Stimulated activated CD8-positive, alpha-beta memory T cell treated with anti-CD3 and anti-CD28 coated beads, Interleukin-15, amount 100 ng/mL, for 4 hours (primary cell): Measurements from ENCODE around the gene GMDS.
"Not testable (repeated sequence)": the region's sequence is repeated elsewhere in the genome, so short reads cannot be mapped to it uniquely, and the experiment has no call there.

Experiments
- DNase-seq, 2 donors: peaks; one replicate each; pipeline ENCODE4 v3.0.0-alpha.2; 2020; ENCODE audit warnings: low read depth in 2 of 2

The GMDS gene

DNA sequence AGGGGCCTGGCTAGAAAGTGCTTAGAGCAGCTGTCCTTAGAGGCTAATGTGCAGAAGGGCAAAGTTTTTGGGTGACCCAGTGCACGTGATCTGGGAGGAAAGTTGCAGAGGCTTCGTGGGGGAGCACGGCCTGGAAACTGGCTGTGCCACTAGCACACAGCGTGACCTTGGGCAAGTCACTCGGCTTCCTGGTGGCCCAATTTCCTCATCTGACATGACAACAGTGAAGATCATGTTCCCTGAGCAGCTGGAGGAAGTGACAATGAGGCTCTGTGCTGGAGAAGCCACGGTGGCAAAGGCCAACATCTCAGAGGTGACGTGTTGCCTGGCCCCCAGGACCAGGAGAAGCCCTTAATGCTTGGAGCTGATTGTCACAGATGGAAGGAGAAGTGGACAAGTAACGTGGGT is 536.2 kb downstream of the GMDS start:
- DNase-seq, result no peak

DNA sequence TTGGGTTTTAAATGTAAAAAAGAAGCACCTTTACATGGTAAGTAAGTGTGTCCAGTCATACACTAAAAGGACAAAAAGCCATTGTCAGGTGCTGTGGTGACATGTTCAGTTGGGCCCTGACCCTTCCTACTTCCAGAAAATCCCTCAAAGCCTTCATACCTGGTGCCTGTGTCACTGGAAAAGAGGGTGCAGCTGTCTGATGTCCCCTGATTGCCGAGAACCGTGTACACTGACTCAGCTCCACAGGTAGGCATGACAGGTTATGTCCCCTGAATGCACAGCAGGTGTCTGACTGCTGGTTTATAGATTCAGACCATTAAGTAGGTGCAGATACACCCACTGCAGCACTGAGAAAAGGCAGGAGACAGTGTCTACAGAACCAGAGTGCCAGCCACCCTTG is 536.6 kb downstream of the GMDS start:
- no peak for DNase-seq

- DNase-seq, result no peak
Observed at GRCh38 chr6:1708122-1708521, 537.3 kb downstream of the GMDS start.

GRCh38 chr6:1705630-1706029 is 539.8 kb downstream of the GMDS start:
- DNase-seq, result no peak

DNA sequence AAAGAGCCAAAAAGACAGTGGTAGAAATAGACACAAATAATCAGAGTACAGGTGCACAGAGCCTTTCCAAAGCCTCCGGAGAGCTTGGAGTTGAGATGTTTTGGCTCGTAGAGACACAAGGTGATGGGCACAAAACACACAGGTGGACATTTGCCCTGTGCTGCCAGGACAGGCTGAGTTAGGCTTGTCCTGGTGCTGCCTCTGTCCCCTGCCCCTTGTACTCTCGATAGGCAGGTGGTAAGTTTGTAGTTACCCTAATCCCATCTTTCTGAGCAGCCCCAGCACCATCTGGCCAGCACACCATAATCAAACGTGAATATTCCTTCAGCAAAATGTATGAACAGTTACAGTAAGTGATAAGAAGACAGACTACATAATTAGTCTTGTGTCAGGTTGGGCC is 540.2 kb downstream of the GMDS start:
- no peak for DNase-seq

- no peak for DNase-seq
Observed at GRCh38 chr6:1704711-1705110, 540.7 kb downstream of the GMDS start.

- DNase-seq, result no peak
Observed at GRCh38 chr6:1703923-1704322, 541.5 kb downstream of the GMDS start.

DNA sequence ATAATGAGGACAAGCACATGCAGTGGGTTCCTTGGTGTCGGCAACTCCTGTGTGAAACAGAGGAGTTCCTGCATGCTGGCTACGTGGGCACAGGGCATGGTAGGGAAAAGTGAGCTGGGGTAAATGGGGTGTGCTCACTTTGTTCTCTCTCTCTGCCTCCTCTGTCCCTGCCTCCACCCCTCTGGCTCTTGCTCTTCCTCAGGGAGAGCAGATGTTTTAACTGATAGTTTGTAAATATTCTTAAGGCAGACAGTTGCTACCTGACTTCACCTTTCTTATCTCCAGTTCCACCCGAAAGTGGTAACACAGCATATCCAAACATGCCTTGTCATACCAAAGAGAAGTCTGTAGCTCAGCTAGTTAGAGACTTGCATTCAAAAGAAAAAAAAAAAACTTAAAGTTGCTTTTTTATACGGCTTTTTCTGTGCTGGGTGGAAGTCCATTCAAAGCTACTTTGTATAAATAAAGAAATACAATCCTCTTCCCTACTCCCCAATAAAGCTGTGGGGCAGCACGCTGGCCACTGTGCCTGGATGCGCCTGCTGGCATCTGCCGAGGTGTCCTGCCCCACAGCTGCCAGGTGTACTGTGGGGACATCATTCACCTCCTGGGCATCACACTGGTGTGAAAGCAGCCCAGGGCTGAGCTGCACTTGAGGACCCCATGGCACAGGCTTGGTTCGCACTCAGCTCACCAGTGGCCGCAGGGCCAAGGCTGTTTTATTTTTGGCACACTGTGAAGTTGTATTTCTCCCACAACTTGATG is 542.1 kb downstream of the GMDS start:
- no peak for DNase-seq

DNA sequence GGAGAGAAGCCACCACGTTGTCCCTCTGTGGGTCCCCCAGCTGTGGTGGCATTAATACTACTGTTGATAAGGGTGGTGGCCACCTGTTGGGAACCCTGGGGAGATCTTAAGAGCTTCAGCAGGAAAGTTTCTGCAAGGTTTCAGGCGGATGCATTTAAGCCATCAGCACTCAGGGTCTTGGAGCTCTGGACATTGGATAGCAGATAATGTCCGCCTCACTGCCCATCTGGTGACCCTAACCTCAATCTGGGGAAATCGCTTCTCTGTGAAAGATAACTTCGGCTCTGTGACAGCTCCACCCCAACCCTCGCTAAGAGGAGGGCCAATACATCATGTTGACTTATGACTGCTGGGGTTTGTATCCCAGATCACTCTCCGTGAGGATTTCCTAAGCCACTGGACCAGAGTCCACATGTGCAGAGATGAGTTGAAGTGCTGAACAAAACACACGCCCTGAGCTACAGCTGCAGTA is 542.8 kb downstream of the GMDS start:
- DNase-seq, result no peak

GRCh38 chr6:1701668-1702353 is 543.6 kb downstream of the GMDS start:
- no peak for DNase-seq

DNA sequence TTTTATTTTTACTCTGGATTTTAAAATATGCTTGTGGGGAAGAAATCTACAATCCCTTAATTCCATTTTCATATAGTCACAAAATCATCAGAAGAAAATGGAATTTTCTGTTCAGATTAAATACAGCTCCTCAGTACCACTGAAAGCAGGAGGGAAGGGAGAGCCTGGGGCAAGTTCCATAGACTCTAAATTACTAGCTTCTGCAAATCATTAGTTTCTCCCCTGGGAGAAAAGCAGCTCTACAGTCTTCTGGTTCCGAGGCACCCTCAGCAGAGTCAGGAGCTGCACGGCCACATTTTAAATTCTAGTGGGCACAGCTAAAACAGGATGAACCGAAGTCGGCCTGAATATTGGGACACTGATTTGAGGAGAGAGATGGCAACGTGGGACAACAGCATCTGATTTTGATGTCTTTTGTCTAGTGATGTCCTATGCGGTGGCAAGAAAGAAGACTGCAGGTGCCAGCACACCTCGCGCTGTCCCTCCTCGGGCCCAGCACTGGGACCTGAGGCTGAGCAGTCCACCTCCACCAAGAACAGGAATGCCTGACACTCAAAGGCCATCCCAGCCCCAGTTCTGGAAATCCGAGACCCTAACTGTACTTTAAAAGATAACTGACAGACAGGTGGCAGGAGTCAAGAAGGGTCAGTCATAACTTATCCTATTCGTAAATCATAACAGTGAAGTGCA is 545.0 kb downstream of the GMDS start:
- no peak for DNase-seq

DNA sequence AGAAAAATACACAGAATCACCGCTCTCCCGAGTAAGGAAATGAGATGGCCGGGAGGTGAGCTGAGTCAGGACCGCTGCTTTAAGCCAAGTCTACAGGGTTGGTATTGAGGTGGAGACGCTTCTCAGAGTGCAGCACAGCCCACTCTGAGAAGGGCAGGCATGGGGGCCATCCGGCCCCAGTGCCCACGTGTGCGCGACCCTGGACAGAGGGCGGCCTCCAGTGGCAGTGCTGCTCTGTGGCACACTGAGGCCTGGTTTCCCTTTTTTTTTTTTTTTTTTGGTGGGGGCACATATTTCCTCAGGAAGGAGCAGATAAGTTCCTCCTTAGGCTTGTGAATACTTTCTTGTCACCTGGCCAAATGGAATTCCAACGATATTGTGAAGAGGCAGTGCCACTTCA is 546.9 kb downstream of the GMDS start:
- DNase-seq, result no peak

- no peak for DNase-seq
Observed at GRCh38 chr6:1697688-1698351, 547.6 kb downstream of the GMDS start.

DNA sequence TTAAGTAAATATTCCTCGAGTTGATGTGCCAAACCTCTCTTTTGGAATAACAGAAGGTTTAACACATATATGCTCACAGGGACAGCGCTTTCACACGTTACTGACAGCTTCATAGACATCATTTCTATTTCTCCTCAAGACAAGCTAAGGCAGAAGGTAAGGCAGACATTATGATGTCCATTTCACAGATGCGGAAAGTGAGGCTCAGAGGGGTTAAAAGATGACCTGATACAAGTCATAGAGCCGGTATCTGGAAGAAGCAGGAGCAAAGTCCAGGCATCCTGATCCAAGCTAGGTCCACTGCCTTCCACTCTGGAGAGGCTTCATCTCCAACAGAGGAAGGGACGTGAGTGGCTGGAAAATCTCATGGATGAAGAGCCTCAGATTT is 548.9 kb downstream of the GMDS start:
- no peak for DNase-seq

DNA sequence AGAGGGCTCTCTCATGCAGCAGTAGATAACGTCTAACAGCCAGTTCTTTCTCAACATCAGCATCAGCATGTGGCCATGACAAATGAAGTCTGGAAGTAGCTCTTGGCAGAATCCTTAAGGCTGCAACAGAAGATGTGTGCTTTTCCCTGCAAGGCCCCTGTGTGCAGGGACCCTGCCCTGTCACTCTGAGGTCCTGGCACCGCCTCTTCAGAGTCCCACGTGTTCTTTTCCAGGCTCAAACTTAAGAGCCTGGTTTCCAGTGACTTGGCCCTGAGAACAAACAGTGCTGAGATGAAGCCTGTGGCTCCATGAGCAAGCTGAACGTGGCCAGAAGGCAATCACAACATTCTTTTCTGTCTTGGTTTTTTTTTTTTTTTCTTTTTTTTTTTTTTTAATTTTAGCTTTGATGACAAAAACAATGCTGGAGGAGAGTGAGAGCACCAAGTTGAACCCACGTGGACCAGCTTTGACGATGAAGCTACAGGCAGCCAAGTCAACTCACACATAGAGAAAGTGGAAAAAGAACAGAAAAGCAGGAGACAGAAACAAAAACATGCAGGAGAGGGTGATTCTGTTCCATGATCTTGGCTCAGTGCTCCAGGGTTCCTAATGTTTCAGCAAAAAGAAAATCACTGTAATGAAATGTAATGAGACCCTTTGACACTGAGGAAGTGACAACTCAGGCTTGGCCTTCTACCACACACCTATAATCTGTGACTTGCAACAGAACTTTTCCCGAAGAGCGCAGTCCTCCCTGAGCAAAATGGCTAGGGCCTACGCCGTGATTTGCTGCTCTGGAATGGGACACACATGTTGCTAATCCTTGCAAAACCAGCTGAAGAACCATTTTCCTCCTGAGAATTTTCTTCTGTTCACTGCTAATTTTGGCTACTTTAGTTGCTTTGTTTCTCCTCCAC is 549.6 kb downstream of the GMDS start:
- no peak for DNase-seq

GRCh38 chr6:1691828-1692227 is 553.6 kb downstream of the GMDS start:
- not testable (repeated sequence) for DNase-seq

DNA sequence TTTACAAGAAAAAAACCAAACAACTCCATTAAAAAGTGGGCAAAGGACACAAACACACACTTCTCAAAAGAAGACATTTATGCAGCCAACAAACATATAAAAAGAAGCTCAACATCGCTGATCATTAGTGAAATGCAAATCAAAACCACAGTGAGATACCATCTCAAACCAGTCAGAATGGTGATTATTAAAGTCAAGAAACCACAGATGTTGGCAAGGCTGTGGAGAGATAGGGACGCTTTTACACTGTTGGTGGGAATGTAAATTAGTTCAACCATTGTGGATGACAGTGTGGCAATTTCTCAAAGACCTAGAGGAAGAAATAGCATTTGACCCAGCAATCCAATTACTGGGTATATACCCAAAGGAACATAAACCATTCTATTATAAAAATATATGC is 554.7 kb downstream of the GMDS start:
- DNase-seq, result not testable (repeated sequence)

- DNase-seq, result no peak
Observed at GRCh38 chr6:1689141-1689540, 556.3 kb downstream of the GMDS start.

DNA sequence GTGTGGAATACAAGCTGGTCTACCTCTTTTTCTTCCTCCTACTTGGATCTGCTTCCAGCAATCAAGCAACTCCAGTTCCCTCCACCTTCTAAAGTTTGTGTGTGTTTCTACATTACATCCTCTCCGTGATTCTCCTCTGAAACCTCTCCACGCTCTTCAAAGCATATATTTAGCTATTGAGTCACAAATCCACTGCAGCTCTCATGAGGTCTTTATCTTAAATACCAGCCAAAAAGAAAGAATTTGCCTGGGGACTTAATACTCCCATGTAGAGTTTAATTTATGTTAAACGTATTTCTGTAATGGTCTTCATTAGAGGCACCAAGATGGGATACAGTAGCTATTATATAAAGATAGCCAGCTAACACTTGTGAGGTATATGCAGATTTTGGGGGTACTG is 557.0 kb downstream of the GMDS start:
- no peak for DNase-seq

DNA sequence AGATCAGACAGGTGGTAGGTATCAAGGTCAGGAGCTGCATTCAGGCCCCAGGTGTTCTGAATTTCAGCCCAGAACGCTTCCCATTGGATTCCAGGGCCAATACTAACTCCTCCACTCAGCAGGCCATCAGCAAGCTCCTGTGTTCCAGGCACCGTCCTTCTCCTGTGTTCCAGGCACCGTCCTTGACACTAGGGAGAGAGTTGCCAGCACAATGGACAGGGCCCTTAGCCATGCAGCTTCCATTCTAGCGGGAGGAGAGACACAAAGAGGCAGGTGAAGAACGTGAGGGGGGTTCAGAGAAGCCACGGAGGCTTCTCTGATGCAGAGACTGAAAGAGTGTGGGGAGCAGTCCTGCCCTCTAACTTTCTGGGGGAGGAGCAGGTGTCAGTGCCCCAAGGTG is 558.0 kb downstream of the GMDS start:
- DNase-seq, result no peak
